Measurements from ENCODE around the gene GREB1.

The GREB1 gene

DNA sequence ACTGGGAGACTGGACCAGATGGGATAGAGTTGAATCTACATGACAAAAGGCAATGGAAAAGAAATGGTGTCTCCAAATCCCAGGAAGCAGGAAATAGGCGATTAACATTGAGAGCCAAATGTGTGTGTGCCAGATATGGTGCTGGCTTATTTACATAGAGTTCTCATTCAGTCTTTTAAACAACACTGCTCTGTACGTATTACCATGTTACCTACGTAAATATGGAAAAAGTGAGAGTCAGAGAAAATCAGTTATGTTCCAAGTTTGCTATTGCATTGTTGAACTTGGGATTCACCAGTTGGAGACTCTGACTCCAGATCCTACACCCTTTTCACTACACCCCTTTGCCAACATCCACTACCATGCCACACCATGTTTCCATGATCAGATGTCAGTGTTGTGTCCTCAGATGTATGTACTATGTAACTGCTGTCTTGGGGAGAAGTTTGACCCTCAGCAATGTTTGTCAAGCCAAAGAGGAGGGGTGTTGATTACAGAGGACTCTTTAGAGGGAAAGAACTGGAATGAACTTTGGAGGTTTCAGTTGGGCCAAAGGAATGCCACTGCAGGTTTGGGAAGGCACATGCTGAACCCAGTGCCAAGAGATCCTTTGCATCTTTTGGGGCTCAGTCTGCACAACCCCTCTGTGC lies 19.6 kb upstream of the GREB1 start:
- H3K4me3 ChIP-seq (ENCODE audit: low read depth, low read length) = no peak overlapping the region
- no peak for DNase-seq
- peaks cover 2% of the 10 kb centered on the region; the same call in 1 of the 2 replicates for H3K36me3 ChIP-seq
- H3K27me3 ChIP-seq = no peaks in the 10 kb centered on the region
- H3K4me1 ChIP-seq = peaks cover 12% of the 10 kb centered on the region
- no peak for TF ChIP-seq CTCF (IDR thresholded peaks at IDR 0.05; ENCODE audit: low read depth, low read length)
- H3K9me3 ChIP-seq = no peaks in the 10 kb centered on the region

- Histone ChIP-seq H3K4me1 (peaks cover 7% of the 10 kb centered on the region), H3K9me3 (no peaks in the 10 kb centered on the region), H3K36me3 (peaks cover 5% of the 10 kb centered on the region), H3K27me3 (no peaks in the 10 kb centered on the region), H3K4me3 (ENCODE audit: low read depth, low read length) (no peak overlapping the region)
- no peak for TF ChIP-seq CTCF (IDR thresholded peaks at IDR 0.05; ENCODE audit: low read depth, low read length)
- no peak for DNase-seq
These were observed 18.9 kb upstream of the GREB1 start for GRCh38 chr2:11514904-11515303.

- no peak for DNase-seq
- no peak for TF ChIP-seq CTCF (IDR thresholded peaks at IDR 0.05; ENCODE audit: low read depth, low read length)
- Histone ChIP-seq H3K9me3 (no peaks in the 10 kb centered on the region), H3K36me3 (peaks cover 5% of the 10 kb centered on the region), H3K4me3 (ENCODE audit: low read depth, low read length) (no peak overlapping the region), H3K4me1 (0 out of 2 replicates have a peak, but pooled peaks cover 5% of the 10 kb centered on the region), H3K27me3 (no peaks in the 10 kb centered on the region)
These were observed 18.3 kb upstream of the GREB1 start for GRCh38 chr2:11515490-11515981.

- H3K4me3 ChIP-seq (ENCODE audit: low read depth, low read length) = no peak overlapping the region
- no peak for DNase-seq
- H3K4me1 ChIP-seq = peaks cover 9% of the 10 kb centered on the region; the same call in 1 of the 2 replicates
- peaks cover 5% of the 10 kb centered on the region for H3K36me3 ChIP-seq
- TF ChIP-seq CTCF (IDR thresholded peaks at IDR 0.05; ENCODE audit: low read depth, low read length) = no peak
- no peaks in the 10 kb centered on the region for H3K27me3 ChIP-seq
- H3K9me3 ChIP-seq = no peaks in the 10 kb centered on the region
These were observed 16.7 kb upstream of the GREB1 start for GRCh38 chr2:11516984-11517648.

DNA sequence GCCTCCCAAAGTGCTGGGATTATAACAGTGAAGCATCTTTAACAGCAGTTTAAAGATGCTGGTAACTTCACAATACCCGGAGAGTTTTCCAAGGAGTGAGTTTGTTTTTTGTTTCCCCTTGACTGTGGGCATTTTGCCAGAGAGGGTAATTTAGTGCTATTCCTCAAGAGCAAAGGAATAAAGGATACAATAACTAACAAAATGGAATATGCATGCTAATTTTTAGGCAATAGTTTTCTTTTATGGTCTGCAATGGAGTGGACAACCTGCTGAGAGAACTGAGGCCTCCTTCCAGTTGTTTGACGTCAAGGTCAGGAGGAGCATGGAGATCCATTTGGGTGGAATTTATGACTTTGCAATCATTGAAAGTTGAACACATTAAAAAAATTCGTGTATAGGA lies 15.9 kb upstream of the GREB1 start:
- DNase-seq = no peak
- no peaks in the 10 kb centered on the region for H3K27me3 ChIP-seq
- H3K36me3 ChIP-seq = peaks cover 8% of the 10 kb centered on the region
- no peak overlapping the region for H3K4me3 ChIP-seq (ENCODE audit: low read depth, low read length)
- H3K9me3 ChIP-seq = no peaks in the 10 kb centered on the region
- TF ChIP-seq CTCF (IDR thresholded peaks at IDR 0.05; ENCODE audit: low read depth, low read length) = no peak
- peaks cover 4% of the 10 kb centered on the region; the same call in 1 of the 2 replicates for H3K4me1 ChIP-seq
